ENCODE results near the gene RAPGEF3.

RAPGEF3 gene, protein sequence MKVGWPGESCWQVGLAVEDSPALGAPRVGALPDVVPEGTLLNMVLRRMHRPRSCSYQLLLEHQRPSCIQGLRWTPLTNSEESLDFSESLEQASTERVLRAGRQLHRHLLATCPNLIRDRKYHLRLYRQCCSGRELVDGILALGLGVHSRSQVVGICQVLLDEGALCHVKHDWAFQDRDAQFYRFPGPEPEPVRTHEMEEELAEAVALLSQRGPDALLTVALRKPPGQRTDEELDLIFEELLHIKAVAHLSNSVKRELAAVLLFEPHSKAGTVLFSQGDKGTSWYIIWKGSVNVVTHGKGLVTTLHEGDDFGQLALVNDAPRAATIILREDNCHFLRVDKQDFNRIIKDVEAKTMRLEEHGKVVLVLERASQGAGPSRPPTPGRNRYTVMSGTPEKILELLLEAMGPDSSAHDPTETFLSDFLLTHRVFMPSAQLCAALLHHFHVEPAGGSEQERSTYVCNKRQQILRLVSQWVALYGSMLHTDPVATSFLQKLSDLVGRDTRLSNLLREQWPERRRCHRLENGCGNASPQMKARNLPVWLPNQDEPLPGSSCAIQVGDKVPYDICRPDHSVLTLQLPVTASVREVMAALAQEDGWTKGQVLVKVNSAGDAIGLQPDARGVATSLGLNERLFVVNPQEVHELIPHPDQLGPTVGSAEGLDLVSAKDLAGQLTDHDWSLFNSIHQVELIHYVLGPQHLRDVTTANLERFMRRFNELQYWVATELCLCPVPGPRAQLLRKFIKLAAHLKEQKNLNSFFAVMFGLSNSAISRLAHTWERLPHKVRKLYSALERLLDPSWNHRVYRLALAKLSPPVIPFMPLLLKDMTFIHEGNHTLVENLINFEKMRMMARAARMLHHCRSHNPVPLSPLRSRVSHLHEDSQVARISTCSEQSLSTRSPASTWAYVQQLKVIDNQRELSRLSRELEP

GRCh38 chr12:47758834-47759690, at the start of gene RAPGEF3:
Gene RAPGEF3 (minus strand): TSS chr12:47758880. CDS start chr12:47758556, 324 bp downstream.
- DNase-seq, result no peak

- no peak for DNase-seq
Measured at GRCh38 chr12:47808050-47808449, 49.4 kb upstream of the RAPGEF3 start.

- no peak for DNase-seq
Measured at GRCh38 chr12:47807338-47807737, 48.7 kb upstream of the RAPGEF3 start.

GRCh38 chr12:47805417-47805816, 46.7 kb upstream of the RAPGEF3 start:
- DNase-seq, result no peak

GRCh38 chr12:47804171-47804570, 45.5 kb upstream of the RAPGEF3 start:
- DNase-seq, result no peak

- DNase-seq, result no peak
Measured at GRCh38 chr12:47803191-47803875, 44.7 kb upstream of the RAPGEF3 start.

DNA sequence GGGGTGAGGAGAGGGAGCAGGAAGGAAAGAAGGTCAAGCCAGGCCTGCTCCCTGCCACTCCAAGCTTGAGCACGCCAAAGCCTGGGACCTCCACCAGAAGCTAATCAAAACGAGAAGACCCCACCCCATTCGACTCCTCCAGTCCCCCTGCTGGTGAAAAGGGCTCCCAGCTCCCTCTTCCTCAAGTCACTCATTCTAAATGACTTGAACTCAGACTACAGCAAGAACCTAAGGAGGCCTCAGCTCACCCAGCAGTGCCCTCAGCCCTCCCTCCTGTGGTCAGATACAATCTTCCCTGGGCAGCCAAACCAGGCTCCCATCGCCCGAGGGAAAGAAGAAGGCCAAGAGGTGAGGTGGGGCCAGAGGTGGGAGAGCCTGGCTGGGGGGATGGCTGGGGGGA, 43.6 kb upstream of the RAPGEF3 start:
- DNase-seq, result no peak

GRCh38 chr12:47801904-47802246, 43.2 kb upstream of the RAPGEF3 start:
- DNase-seq, result no peak

DNA sequence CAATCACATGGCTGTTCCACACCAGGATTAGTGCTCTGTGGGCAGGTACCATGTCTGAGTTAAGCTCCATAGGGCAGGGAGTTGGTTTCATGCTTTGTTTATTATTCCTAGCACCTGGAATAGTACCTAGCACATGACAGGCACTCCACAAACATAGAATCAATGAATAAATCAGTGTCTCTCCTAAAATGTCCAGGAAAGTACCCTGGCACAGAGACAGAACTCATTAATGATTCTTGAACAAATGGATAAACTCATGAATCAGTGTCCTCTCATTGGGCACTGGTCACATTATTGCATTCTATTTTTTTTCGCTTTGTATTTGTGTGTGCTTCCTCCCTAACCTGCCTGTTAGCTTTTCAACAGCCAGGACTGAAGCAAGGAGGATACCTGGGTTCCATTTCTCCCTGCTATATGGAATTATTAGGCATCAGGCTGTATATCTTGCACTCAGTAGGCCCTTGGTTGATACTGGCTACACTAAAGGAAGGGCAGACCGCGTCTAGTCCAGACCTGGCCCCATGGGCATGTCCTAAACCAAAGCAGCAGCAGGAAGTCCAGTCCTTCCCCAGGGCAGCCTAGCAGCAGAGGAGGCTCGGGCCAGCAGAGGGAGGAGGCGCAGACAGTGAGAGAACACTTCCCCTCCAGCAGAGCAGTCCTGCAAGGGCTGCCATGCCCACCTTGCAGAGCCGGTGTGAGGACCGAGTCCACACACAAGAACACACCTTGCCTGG, 42.7 kb upstream of the RAPGEF3 start:
- DNase-seq, result no peak

GRCh38 chr12:47800582-47800981, 41.9 kb upstream of the RAPGEF3 start:
- no peak for DNase-seq

DNA sequence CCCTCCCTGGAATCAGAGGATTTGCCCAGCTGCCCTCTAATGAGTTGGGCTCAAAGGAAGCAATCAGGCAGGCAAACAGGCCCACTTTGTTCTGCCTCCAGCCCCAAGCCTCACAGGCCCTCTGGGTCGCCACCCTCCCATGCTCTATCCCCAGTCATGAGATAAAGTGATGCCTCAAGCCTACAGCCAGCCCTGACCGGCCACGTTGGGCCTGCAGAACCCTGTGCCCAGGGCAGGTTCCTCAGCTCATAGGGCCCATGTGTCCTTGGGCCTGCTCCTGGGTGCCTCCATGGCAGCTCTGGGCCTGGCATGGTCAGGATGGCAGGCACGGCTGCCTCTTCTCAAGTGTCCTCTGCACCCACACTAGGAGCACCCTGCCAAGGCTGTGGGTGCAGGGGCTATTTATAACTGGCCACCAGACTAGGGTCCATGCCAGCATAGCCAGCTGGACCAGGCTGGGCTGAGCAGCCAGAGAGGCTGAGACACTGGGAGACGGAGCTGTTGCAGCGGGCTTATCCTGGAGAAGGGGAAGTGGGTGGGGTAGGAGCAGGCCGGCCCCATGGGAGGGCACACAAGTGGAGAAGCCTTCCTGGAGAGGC, 40.8 kb upstream of the RAPGEF3 start:
- no peak for DNase-seq

- DNase-seq, result no peak
Measured at GRCh38 chr12:47798382-47798948, 39.8 kb upstream of the RAPGEF3 start.

DNA sequence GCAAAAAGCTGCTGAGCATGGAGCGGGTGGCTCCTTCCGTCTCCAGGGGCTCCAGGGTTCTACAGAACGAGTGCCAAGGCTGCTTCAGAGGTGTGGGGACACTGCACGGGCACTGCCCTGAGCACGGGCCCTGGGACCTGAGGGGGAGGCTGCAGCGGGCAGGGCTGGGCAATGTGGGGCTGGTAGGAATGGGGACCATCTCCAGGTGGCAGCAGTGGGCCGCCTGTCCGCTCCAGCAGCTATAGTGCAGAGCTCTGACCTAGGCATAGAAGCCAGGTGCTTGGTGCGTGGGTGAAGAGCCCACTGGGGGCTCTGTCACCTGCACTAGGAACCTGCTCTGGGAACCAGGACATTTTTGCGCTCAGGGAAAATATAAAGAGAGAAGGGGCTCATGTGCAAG, 38.8 kb upstream of the RAPGEF3 start:
- no peak for DNase-seq

DNA sequence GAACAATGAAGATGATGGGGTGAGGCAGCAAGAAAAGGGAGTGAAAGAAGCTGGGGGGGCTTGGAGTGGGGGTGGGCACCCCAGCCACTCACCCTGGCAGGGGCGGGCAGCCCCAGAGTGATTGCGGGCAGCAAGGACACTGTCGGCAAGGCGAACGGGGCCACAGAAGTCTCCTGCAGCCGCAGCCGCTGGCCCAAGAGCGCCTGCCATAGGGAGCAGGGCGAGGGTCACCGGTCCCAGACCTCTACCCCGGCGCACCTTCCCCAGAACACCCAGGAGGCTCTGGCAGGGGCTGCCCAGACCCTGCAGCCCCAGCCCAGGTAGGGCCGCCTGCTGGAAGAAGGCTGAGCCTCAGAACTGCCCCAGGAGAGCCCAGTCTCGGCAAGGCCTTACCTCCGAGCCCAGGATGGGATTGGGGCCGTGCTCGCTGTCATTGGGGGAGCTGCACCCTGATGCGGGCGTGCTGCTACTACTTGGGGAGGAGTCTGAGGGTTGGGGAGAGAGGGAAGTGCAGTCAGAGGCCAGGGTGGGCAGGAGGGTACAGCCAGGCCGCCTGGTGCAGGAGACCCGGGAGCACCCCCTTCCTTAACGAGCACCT, 37.2 kb upstream of the RAPGEF3 start:
- no peak for DNase-seq

- DNase-seq, result no peak
Measured at GRCh38 chr12:47795121-47795813, 36.6 kb upstream of the RAPGEF3 start.

DNA sequence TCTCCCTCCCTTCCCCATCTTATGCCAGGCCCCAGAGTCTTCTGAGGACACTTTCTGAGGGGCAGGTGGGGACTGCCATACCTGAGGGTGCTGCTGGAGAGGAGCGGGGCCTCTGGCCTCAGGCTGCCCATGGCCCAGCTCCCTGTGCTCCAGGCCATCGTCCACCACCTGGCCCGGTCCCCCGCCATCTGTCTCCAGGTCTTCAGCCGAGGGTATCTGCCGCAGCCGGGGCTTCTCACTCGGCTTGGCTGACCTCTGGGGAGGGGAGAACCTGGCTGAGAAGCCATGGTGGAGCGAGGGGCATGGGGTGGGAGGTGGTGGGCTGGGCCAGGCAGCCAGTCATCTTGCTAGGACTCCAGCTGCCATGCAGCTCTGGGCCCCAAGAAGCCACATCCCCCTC, 36.0 kb upstream of the RAPGEF3 start:
- DNase-seq, result no peak

- no peak for DNase-seq
Measured at GRCh38 chr12:47793015-47793681, 34.5 kb upstream of the RAPGEF3 start.

DNA sequence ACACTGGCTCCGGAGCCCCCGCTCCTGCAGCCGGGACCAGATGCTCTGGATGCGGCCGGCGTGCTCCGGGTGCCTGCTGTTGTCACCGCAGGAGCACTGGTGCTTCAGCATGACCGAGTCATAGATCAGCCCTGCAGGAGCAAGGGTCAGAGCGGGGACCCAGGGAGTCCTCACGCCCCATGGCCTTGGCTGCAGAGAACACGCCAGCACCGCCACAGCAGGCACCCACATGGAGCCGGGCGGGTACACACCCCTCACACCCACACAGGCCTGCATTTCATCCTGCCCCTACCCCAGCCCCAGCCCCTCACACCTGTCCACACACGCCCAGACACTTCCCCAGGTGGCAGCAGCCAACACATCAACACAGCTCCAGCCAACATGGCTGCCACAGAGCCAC, 33.2 kb upstream of the RAPGEF3 start:
- no peak for DNase-seq

DNA sequence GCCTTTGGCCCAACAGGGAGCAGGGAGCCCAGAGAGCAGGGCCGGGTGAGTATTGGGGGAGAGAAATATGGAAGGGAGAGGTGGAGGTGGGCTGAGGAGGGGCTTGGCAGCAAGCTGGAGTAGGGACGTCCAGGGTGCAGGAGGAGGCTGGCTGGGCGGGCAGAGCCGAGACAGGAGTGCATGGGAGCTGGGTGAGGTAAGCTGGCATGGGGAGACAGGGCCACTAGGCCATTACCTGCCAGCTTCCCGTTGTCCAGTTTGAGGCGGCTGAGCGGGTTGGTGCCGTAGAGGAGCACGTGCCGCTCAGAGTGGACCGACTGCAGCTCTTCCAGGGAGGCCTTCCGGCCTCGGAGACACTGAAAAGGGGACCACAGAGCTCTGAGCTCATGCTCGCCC, 32.7 kb upstream of the RAPGEF3 start:
- no peak for DNase-seq

Measured in cortex of kidney (tissue), 1 donor.